DMS53 treated with DMSO at 0.1 percent for 48 hours (cell line): ENCODE measurements around the gene VASP.

ENCODE experiments used
- DNase-seq: peaks from one replicate; lab custom pipeline; 2025; ENCODE audit not compliant: unreplicated experiment; lab: John Stamatoyannopoulos, UW

VASP gene

DNA sequence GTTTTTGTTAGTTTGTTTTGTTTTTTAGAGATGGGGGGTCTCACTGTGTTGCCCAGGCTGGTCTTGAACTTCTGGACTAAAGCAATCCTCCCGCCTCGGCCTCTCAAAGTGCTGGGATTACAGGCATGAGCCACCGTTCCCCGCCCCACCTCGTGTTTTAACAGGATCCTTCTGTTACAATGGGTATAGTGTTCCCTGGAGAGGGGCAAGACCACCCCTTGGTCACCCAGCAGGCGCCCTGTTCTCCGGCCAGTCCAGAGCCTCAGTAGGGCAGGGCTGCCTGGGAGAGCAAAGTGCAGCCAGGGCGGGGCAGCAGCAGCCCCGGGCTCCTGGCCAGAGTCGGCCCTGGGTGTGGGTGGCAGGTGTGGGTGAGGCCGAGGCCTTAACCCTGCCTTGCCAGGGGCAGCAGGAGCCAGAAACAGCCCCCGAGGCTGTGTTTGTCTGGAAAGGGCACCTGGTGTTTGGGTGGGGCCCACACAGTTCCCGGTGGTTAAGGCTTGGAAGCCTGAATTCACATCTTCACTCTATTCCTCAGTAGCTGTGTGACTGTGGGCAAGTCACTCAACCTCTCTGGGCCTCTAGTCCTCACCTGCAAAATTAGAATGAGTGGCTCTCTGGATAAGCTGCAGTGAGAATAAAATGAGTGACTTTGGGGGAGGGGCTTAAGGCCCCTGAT lies 7.2 kb downstream of the VASP start:
- DNase-seq: no peak

DNA sequence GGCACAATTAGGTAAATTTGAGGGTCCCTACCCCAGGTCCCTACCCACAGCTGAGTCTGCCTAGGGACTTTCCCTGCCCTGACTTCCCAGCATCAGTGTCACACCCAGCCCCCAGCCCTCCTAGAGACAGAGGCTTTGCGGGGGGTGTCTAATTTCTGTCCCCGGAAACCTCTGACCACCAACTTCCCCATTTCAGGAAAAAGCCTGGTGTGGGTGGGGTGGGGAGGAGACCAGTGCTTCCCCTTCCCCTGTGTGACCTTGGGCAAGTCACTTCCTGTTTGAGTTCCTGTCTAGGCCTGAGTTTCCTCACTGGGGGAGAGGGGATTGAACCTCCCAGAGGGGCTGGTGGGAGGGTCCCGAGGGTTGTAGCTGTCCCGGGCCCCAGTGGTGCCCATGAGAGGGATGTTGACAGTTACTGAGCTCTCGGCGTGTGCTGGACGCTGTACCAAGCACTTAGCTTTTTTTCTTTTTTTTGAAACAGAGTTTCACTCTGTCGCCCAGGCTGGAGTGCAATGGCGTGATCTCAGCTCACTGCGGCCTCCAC lies 7.9 kb downstream of the VASP start:
- no peak for DNase-seq

DNA sequence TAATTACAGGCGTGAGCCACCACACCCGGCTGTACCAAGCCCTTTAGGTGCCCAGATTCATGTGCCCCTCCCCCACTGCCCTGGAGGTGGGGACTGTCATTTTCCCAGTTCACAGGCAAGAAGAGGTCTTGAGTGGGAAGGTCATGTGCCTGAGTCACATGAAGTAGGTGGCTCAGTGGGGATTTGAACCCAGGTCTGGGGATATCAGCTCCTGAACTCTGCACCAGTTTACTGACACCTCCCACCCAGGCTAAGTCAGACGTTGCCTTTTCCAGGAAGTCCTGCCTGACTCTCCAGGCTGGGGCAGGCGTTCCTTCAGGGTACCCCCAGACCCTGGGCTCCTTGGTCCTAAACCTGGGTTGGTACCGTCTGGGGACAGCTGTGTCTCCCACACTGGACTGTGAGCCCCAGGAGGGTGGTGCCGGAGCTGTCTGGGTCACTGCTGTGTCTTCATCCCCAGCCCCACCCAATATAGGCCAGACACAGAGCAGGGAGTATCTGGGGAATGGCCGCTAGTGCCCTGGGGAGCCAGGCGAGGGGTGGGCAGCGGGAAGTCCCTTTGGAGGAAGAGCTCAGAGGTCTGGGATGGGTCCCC lies 8.6 kb downstream of the VASP start:
- DNase-seq: no peak

DNA sequence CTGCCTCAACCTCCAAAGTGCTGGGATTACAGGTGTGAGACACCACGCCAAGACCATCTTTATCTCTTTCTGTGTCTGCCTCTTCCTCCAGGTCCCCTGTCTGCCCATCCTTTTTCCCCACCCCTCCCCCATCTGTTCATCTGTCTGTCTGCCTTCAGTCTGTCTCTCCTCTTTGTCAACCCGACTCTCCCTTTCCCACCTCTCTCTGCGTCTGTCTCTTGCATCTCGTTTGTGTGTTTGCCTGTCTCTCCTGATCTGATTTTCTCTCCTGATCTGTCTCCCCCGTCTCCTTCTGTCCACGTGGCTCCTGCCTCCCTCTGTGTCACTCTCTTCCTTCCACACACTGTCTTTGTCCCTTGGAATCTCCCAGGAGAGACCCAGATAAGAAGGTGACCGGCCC lies 10.0 kb downstream of the VASP start:
- DNase-seq: no peak

DNA sequence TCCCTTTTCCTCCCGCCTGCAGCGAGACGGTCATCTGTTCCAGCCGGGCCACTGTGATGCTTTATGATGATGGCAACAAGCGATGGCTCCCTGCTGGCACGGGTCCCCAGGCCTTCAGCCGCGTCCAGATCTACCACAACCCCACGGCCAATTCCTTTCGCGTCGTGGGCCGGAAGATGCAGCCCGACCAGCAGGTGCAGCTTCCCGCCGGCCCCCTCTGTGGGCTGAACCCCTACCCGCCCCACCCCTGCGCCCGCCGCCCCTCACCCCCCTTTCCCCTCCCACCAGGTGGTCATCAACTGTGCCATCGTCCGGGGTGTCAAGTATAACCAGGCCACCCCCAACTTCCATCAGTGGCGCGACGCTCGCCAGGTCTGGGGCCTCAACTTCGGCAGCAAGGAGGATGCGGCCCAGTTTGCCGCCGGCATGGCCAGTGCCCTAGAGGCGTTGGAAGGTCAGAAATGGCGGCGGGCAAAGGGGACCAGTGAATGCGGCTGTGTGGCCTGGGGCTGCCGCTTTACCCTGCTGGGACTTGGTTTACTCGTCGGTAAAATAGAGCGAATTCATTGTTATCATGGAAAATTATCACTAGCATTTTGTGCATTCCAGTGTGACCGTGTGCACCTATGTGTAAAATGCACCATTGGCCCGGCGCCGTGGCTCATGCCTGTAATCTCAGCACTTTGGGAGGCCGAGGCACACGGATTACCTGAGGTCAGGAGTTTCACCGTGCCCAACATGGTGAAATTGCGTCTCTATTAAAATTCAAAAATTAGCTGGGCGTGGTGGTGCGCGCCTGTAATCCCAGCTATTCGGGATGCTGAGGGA lies 10.6 kb downstream of the VASP start:
- DNase-seq: no peak

DNA sequence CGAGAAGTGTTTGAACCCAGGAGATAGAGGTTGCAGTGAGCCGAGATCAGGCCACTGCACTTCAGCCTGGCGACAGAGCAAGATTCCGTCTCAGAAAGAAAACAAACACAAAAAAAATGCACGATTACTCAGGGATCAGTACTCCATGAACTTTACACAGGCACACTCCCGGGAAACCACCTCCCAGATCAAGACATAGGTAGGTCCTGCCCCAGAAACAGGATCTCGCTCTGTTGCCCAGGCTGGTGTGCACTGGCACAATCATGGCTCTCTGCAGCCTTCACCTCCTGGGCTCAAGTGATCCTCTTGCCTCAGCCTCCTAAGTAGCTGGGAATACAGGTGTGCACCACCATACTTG lies 11.2 kb downstream of the VASP start:
- no peak for DNase-seq

DNA sequence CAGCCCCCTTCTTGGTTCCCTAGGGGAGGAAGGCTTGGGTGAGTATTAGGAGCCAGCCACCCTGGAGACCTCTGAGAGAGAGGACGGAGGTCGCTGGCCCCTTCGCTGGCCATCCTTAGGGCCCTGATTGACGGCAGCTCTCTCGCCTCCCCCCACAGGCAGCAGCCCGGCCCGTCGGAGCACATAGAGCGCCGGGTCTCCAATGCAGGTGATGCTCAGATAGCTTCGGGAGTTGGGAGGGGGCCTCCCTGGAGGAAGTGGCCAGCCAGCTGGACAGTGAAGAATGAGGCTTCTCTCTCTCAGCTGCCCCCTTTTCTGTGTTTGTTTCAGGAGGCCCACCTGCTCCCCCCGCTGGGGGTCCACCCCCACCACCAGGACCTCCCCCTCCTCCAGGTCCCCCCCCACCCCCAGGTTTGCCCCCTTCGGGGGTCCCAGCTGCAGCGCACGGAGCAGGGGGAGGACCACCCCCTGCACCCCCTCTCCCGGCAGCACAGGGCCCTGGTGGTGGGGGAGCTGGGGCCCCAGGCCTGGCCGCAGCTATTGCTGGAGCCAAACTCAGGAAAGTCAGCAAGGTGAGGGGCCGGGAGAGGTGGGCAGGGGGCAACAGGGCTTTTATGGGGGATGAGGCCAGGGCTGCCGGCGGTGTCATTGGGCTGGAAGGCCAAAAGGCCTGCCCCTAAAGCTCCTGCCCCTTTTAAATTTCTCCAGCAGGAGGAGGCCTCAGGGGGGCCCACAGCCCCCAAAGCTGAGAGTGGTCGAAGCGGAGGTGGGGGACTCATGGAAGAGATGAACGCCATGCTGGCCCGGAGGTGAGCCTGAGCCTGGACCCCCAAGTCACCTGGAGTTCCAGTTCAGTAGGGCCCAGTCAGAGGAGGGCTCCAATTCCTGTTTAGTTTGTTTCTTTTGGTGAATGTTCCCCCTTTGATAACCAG lies 15.0 kb downstream of the VASP start:
- no peak for DNase-seq

DNA sequence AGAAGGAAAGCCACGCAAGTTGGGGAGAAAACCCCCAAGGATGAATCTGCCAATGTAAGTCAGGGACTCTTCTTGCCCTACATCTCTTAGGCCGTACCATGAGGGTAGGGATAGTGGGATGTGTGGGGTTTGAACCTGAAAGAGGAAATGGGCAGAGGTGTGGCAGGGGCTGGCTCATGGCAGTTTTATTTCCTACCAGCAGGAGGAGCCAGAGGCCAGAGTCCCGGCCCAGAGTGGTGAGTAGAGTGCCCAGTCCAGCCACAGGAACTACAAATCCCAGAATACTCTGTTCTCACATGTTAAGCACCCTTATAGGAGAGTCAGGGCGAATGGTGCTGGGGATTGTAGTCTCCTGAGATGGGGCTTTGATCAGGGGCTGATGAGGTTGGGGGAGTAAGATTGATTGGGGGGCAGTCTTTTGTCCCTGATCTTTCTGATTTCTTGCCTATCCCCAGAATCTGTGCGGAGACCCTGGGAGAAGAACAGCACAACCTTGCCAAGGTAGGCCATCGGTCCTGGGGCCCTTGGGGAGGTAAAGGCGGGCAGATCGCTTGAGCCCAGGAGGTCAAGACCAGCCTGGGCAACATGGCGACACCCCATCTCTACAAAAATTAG lies 16.5 kb downstream of the VASP start:
- peak; percentile 84 for DNase-seq

DNA sequence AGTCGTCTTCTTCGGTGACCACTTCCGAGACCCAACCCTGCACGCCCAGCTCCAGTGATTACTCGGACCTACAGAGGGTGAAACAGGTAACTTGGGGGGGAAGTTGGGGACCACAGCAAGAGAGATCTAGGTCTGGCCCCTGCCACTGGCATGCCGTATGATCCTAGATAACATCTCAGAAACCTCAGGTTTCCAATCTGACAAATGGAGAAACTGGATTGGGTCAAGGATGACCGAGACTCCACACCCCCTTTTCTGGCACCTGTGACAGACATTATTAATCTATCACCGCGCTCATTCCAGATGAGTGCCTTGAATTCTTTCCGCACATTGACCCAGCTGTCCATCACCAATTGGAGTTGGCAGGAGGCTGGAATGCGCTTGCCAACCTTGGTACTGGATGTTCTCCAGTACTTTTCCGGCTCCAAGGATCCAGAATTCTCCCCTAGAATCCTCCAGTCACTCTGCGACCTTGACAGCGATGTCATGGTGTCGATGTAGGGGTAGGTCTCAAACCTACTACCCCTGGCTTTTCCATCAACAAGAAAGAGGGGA lies 17.4 kb downstream of the VASP start:
- DNase-seq: no peak

DNA sequence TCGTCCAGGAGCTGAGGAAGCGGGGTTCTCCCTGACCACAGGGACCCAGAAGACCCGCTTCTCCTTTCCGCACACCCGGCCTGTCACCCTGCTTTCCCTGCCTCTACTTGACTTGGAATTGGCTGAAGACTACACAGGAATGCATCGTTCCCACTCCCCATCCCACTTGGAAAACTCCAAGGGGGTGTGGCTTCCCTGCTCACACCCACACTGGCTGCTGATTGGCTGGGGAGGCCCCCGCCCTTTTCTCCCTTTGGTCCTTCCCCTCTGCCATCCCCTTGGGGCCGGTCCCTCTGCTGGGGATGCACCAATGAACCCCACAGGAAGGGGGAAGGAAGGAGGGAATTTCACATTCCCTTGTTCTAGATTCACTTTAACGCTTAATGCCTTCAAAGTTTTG lies 18.9 kb downstream of the VASP start:
- DNase-seq: peak; percentile 13

DNA sequence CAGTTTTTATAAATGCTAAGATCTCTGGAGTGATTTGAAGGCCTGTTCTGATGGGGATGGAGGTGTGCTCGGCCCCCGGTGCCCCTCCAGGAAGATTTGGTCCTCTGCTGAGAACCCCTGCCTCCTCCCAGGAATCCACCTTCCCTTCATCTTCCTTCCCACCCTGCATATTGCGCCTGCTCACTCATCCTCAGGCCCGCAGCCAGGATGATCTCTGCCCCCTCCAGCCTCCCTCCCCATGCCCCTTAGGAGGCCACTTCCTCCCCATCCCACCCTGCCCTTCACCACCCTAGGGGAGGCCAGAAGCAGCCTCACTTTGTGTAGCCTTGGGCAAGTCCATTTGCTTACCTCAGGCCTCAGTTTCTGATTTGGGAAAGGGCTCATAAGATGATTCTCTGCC lies 19.7 kb downstream of the VASP start:
- no peak for DNase-seq

DNA sequence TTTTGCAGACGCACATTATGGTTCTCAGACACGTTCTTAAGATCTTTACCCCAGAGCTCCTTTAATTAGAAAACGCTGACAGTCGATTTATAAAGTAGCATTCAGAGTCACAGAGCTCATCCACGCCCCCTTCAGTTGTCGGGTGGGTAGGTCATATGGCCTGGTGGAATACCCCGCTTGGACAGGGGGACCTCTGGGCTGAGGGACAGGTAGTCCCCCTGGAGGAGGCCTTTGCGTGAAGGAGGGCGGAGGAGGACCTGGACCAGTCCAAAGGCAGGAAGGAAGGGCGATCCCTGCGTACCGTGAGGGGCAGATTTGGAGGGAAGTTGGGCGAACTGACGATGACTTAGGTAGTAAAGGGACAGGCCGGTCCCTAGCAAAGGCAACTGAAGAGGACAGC lies 20.5 kb downstream of the VASP start:
- DNase-seq: no peak

DNA sequence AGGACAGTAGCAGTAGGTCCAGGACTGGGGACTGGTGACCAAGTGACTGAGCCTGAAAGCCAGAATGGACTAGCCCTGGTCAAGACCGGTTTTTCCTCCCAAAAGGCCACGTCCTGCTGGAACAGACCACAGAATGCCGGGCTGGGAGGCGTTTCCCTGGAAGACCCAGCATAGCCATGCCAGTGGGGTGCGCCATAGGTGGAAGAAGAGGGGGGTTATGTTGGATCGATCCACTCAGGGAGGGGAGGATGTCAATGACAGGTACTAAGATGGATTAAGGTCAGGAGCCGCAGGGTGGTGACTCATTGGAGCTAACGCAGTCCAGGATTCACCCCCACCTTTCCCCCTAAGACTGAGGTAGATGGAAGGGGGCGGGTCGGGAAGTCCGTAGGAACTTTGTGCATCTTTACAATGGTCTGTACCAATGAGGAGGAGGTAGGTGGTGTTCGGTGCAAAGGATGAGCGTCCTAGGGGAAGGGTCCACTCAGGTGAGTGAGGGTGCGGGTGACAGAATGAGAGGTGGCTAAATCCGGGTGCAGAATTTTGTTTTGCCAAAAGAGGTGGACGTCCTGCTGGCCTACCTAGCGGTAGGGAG lies 21.0 kb downstream of the VASP start:
- peak; percentile 30 for DNase-seq

DNA sequence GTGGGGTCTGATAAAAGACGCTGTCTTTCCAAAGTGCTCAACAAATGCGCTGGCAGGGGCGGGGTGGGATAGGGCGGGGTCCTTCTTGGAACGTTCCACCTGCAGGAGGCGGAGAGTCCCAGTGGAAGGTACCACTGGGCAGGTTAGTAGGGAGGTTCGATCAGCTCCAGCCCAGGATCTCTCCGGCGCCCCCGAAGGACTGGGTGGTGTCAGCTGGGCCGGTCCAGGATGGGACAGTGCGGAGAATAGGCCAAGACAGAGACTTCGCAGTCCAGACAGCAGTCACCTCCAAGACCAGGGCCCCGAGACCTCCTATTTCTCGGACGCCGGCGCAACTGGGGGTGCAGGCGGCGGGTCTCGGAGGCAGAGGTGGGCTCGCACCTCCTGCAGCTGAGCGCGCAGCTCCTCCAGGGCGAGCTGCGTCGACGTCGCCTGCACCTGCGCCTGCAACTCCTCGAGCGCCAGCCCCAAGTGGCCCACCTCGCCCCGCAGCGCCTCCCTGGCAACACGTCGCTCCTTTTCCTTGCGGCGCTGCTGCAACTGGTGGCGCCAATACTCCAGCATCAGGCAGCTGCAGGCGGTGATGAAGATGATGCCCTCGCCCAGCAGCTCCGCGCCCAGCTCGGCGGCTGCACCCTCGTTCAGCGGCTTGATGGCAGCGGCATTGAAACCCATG lies 21.6 kb downstream of the VASP start:
- peak; percentile 1 for DNase-seq

DNA sequence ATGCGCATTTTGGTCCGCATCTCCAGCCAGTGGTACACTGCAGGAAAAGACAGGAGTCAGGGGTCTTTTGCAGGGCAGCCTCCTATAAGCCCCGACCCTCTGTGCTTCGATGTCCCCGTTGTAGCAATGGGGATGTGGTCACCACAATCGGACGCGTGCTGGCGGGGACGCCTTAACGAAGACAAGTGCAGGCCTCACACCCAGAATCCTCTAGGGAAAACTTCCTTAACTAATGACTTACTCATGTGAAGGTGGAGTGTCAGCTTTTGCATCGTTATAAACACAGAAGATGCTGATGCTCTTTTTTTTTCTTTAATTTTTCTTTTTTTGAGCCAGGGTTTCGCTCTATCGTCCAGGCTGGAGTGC lies 22.1 kb downstream of the VASP start:
- DNase-seq: no peak

DNA sequence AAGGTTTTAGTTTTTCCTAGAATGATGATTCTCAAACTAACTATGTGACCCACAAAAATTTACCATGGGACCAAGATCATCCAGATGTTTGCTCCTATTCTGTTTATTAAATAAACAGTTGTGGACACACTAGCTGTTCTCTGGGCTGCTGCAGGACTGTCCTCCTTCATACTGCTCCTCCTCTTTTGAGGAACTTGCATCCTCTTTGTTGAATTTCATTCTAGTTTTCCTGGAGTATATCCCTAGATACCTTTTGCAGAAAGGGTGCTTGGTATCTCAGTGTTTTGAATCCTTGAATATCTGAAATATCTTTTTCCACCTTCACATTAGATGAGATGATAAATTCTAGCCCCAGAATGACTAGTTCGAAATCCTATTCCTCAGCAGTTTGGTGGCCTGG lies 24.1 kb downstream of the VASP start:
- DNase-seq: no peak

DNA sequence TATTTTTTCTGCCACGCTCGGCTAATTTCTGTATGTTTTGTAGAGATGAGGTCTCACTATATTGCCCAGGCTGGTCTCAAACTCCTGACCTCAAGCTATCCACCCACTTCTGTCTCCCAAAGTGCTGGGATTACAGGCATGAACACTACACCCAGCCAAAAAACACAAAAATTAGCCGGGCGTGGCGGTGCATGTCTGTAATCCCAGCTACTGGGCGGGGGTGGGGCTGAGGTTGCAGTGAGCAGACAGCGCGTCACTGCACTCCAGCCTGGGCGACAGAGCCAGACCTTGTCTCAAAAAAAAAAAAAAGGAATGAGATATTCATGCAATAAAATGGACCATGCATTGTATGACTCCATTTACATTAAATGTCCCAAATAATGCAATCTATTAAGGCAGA lies 32.2 kb downstream of the VASP start:
- DNase-seq: no peak

DNA sequence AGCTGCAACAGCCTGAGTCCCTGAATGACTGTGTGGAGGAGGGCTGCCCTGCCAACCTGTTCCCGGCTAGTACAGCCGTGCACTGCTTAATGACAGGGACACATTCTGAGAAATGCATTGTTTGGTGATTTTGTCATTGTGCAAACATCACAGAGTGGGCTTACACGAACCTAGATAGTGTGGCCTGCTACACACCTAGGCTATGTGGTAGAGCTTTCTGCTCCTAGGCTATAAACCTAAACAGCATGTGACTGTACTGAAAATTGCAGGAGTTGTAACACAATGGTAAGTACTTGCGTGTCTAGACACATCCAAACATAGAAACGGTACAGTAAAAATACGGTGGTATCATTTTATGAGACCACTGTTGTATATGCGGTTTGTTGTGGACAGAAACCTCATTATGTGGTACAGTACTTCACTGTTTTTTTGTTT lies 35.0 kb downstream of the VASP start:
- DNase-seq: peak; percentile 0

DNA sequence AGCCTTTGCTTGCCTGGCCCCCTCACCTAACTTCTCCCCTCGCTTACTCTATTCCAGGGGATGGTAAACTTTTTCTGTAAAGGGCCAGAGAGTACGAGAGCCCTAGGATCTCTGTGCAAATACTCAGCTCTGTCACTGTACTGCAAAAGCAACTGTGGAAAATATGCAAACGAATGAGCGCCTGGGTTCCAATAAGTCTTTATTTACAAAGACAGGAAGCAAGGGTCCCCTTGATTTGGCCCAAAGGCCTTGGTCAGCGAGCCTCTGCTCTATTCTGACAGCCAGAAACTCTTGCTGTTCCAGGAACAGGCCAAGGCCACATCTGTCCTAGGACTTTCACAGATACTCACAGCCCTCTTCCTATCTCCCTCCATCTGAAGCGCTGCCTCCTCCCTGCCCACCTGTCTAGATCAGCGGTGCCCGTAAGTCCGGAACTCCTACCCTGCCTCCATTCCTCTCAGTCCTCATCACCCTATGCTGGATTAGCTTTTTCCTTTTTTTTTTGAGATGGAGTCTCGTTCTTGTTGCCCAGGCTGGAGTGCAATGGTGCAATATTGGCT lies 40.0 kb downstream of the VASP start:
- no peak for DNase-seq
